ENCODE results near the gene PCGF5. TPM values are rescaled to one million over a fixed set of nuclear protein-coding genes. Genes with fewer than 3 reads are reported as not detected.

Gene PCGF5
- total and polyA plus RNA-seq, 2 experiments from 2014 or later = 7.7 to 8.7 TPM

DNA sequence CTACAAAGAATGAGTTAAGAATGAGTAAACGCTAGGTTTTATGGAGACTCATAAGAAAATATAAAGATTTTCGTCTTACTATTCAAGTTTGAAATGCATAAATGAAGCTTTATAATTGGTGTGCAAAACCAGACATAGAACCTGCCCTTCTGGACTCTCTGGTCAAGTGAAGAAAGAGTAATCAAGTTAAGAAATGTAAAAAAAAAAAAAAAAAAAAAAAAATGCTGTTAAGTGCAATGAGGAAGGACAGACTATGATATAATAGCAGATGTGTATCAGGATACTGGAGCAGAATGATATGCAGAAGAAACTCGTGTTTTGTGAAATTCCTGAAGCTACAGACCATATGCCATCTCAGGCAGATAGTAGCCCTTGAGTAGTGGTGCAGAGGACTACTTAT lies 5.6 kb downstream of the PCGF5 start (continued):
- no peak for TF ChIP-seq ZNF462 (CRISPR knock-in tag; IDR thresholded peaks at IDR 0.05)

GRCh38 chr10:91227576-91227975 lies 7.1 kb downstream of the PCGF5 start:
- no peaks in the 10 kb centered on the region for H3K79me2 ChIP-seq (replicated peaks; ENCODE audit: insufficient read depth)
- no peak overlapping the region for H3K27ac Mint-ChIP-seq
- H3K36me3 Mint-ChIP-seq (ENCODE audit: low read depth) = no peaks in the 10 kb centered on the region
- H3K4me2 ChIP-seq = no peak overlapping the region
- no peak overlapping the region for H3K4me3 Mint-ChIP-seq
- ATAC-seq (no peak), DNase-seq (ENCODE audit: low spot score) (no peak)
- H3K4me1 ChIP-seq (ENCODE audit: insufficient read depth) = no peaks in the 10 kb centered on the region
- H3K9me2 ChIP-seq (ENCODE audit: insufficient read depth) = no peaks in the 10 kb centered on the region
- peaks cover 3% of the 10 kb centered on the region for H3K27me3 Mint-ChIP-seq (ENCODE audit: insufficient read depth, low read depth, poor library complexity)
- H3K4me1 Mint-ChIP-seq = peaks cover 2% of the 10 kb centered on the region; the same call in 1 of the 3 replicates
- no peaks in the 10 kb centered on the region for H3K9me3 Mint-ChIP-seq
- no peak overlapping the region for H3K27ac ChIP-seq (ENCODE audit: low read depth)
- no peaks in the 10 kb centered on the region for H3K36me3 ChIP-seq (ENCODE audit: insufficient read depth)
- no peaks in the 10 kb centered on the region for H3F3A ChIP-seq (replicated peaks; ENCODE audit: low read depth)
- H3K4me3 ChIP-seq = no peak overlapping the region
- H4K20me1 ChIP-seq (replicated peaks; ENCODE audit: insufficient read depth) = no peaks in the 10 kb centered on the region
- H2AFZ ChIP-seq = no peak overlapping the region
- peaks cover 27% of the 10 kb centered on the region for H3K27me3 ChIP-seq (ENCODE audit: insufficient read depth)
- TF ChIP-seq, protein P1, sequence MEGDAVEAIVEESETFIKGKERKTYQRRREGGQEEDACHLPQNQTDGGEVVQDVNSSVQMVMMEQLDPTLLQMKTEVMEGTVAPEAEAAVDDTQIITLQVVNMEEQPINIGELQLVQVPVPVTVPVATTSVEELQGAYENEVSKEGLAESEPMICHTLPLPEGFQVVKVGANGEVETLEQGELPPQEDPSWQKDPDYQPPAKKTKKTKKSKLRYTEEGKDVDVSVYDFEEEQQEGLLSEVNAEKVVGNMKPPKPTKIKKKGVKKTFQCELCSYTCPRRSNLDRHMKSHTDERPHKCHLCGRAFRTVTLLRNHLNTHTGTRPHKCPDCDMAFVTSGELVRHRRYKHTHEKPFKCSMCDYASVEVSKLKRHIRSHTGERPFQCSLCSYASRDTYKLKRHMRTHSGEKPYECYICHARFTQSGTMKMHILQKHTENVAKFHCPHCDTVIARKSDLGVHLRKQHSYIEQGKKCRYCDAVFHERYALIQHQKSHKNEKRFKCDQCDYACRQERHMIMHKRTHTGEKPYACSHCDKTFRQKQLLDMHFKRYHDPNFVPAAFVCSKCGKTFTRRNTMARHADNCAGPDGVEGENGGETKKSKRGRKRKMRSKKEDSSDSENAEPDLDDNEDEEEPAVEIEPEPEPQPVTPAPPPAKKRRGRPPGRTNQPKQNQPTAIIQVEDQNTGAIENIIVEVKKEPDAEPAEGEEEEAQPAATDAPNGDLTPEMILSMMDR (conservative IDR thresholded peaks at IDR 0.05; ENCODE audit: low read depth in 2 of 2) = no peak
- TF ChIP-seq EZH2phosphoT487 (IDR thresholded peaks at IDR 0.05; ENCODE audit: unreplicated experiment) (no peak), EZH2 (IDR thresholded peaks at IDR 0.05; ENCODE audit: low read depth, unreplicated experiment) (no peak), STAT1 (IDR thresholded peaks at IDR 0.05; ENCODE audit: unreplicated experiment) (no peak), CREB1 (CRISPR knock-in tag; IDR thresholded peaks at IDR 0.05; ENCODE audit: low read depth) (no peak), JUNB (IDR thresholded peaks at IDR 0.05; ENCODE audit: unreplicated experiment) (no peak)
- TF ChIP-seq, protein P2, sequence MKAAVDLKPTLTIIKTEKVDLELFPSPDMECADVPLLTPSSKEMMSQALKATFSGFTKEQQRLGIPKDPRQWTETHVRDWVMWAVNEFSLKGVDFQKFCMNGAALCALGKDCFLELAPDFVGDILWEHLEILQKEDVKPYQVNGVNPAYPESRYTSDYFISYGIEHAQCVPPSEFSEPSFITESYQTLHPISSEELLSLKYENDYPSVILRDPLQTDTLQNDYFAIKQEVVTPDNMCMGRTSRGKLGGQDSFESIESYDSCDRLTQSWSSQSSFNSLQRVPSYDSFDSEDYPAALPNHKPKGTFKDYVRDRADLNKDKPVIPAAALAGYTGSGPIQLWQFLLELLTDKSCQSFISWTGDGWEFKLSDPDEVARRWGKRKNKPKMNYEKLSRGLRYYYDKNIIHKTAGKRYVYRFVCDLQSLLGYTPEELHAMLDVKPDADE (IDR thresholded peaks at IDR 0.05) = no peak

Data from GM23338 (cell line).